ENCODE results near the gene CHIA. TPM values are rescaled to one million over a fixed set of nuclear protein-coding genes. Genes with fewer than 3 reads are reported as not detected.

The CHIA gene
- total RNA-seq, result not detected in 2 replicates
- long read RNA-seq, result 0 reads

DNA sequence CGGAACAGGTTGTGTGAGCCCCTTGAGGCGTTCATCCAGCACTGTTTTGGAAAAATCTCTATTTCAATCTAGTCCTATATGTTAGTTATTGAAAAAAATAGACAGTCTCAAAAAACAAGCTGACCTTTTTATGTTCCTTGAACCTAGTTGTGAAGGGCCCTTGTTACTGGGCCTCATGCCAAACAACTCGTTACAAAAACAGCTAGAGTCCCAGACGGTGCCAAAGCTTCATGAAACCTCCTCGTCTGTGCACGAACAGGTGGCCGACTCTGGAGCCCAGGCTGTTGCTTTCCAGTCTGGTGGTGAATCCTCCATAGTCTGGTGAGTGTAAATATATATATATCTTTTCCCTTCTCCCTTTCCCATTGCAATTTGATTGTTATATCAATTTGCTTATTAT lies at the start of gene CHIA:
Gene CHIA (plus strand): TSS at position 222 of the 400 bp plus-strand sequence. CDS start 19,617 bp downstream, outside the sequence.
- no peak for DNase-seq (ENCODE audit: extremely low spot score, unreplicated experiment)
- TF ChIP-seq, protein P1, sequence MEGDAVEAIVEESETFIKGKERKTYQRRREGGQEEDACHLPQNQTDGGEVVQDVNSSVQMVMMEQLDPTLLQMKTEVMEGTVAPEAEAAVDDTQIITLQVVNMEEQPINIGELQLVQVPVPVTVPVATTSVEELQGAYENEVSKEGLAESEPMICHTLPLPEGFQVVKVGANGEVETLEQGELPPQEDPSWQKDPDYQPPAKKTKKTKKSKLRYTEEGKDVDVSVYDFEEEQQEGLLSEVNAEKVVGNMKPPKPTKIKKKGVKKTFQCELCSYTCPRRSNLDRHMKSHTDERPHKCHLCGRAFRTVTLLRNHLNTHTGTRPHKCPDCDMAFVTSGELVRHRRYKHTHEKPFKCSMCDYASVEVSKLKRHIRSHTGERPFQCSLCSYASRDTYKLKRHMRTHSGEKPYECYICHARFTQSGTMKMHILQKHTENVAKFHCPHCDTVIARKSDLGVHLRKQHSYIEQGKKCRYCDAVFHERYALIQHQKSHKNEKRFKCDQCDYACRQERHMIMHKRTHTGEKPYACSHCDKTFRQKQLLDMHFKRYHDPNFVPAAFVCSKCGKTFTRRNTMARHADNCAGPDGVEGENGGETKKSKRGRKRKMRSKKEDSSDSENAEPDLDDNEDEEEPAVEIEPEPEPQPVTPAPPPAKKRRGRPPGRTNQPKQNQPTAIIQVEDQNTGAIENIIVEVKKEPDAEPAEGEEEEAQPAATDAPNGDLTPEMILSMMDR (IDR thresholded peaks at IDR 0.05), result no peak
- no peaks in the 10 kb centered on the region for H3K9me3 Mint-ChIP-seq (ENCODE audit: unreplicated experiment)

DNA sequence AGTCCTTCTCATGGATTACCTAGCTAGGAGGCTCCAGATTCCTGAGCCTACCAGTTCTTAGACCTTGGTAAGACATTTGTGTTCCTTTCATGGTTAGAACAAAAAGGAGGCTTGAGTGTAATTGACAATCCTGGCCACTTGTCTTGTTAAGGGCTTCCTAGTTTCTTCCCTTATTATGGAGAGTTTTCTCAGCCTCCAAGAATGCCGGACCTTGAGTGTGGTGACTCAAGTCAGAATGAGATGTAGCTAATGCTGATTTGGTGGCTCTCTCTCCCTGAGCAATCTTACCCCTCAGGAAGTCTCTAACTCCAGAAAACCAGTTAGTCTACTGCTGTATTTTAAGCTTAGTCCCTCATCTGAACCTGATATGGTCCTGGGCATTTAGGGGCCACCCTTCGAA lies 48.9 kb upstream of the CHIA start:
- H3K4me1 Mint-ChIP-seq (ENCODE audit: unreplicated experiment), result no peaks in the 10 kb centered on the region
- DNase-seq (ENCODE audit: extremely low spot score, unreplicated experiment), result no peak

More for the DNA sequence above, at the start of gene CHIA:
- H3K4me1 Mint-ChIP-seq (ENCODE audit: unreplicated experiment), result no peaks in the 10 kb centered on the region
- no peaks in the 10 kb centered on the region for H3K27me3 Mint-ChIP-seq (ENCODE audit: unreplicated experiment)
- H3K36me3 Mint-ChIP-seq (ENCODE audit: unreplicated experiment), result no peaks in the 10 kb centered on the region
- H3K27ac Mint-ChIP-seq (ENCODE audit: unreplicated experiment), result no peak within 1 kb of the TSS
- no peak within 1 kb of the TSS for H3K4me3 Mint-ChIP-seq (ENCODE audit: unreplicated experiment)

DNA sequence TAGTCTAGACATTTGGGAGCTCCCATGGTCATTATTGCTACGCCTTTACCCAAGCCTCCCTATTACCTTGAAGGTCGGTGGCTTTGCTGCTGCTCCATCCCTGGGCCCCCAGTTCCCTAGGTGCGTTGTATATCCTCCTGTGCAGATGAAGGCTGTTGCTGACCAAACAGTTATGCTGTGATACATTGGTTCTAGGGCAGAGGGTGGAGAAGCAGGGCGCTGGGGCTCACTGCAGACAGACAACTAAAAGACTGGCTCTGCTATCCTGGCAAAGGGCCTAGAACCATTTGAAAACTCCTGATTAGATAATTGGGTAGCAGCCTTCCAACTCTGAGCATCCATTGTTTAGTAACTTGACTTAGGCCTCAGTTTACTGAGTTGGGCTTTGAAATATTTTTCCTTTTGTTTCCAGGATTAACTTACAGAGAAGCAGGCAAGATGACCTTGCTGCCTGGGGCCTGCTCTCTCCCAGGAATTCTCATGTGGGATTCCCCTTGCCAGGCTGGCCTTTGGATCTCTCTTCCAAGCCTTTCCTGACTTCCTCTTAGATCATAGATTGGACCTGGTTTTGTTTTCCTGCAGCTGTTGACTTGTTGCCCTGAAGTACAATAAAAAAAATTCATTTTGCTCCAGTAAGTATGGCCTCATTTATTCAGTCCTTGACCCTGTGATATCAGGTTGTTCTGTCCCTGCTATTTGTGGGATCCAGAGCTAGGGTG lies 47.7 kb upstream of the CHIA start:
- Mint-ChIP-seq H3K4me3 (ENCODE audit: unreplicated experiment) (no peak overlapping the region), H3K27ac (ENCODE audit: unreplicated experiment) (no peak overlapping the region), H3K36me3 (ENCODE audit: unreplicated experiment) (no peaks in the 10 kb centered on the region), H3K9me3 (ENCODE audit: unreplicated experiment) (no peaks in the 10 kb centered on the region), H3K4me1 (ENCODE audit: unreplicated experiment) (no peaks in the 10 kb centered on the region), H3K27me3 (ENCODE audit: unreplicated experiment) (peaks cover 13% of the 10 kb centered on the region)
- DNase-seq (ENCODE audit: extremely low spot score, unreplicated experiment), result no peak
- TF ChIP-seq, protein P1 (IDR thresholded peaks at IDR 0.05), result no peak

More for the DNA sequence above, 48.9 kb upstream of the CHIA start:
- Mint-ChIP-seq H3K27ac (ENCODE audit: unreplicated experiment) (no peak overlapping the region), H3K27me3 (ENCODE audit: unreplicated experiment) (peaks cover 21% of the 10 kb centered on the region), H3K9me3 (ENCODE audit: unreplicated experiment) (no peaks in the 10 kb centered on the region), H3K4me3 (ENCODE audit: unreplicated experiment) (no peak overlapping the region), H3K36me3 (ENCODE audit: unreplicated experiment) (no peaks in the 10 kb centered on the region)
- TF ChIP-seq, protein P1 (IDR thresholded peaks at IDR 0.05), result no peak

DNA sequence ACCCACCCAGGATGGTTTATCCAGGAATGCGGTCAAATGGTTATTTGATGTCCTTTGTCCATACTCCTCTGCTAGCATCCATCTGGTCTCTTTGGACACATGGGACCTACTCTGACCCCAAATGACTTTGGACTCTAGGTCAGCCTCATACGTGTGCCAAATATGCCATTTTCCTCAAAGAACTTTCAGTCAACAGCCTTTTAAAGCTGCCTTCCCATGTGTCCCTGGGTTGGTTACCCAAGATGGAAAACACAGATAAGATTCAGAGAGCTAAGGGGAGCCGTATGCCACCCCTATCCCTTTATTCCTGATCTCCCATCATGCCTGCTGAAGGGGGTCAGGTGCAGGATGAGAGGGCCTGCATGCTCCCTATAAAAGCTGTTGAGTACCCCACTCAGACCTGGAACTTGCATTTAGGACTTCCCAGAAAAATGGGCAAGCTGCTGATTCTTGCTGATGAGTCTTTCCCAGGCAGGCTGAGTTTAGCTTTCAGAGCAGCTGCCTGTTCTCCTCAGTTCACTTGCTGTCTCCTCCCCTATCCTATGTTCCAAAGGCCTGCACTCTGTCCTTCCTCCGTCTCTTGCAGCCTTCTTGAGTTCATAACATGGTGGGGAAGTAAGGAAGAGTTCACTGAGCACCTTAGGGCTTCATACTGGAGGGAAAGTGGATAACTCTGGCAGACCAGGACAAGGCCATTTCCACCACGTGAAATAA lies 43.4 kb upstream of the CHIA start:
- no peak for DNase-seq (ENCODE audit: extremely low spot score, unreplicated experiment)
- H3K27ac Mint-ChIP-seq (ENCODE audit: unreplicated experiment), result no peak overlapping the region
- no peaks in the 10 kb centered on the region for H3K36me3 Mint-ChIP-seq (ENCODE audit: unreplicated experiment)

More for the DNA sequence above, 43.4 kb upstream of the CHIA start:
- Mint-ChIP-seq H3K27me3 (ENCODE audit: unreplicated experiment) (no peaks in the 10 kb centered on the region), H3K9me3 (ENCODE audit: unreplicated experiment) (no peaks in the 10 kb centered on the region), H3K4me1 (ENCODE audit: unreplicated experiment) (no peaks in the 10 kb centered on the region), H3K4me3 (ENCODE audit: unreplicated experiment) (no peak overlapping the region)
- TF ChIP-seq, protein P1 (IDR thresholded peaks at IDR 0.05), result no peak

Measured in osteocyte (in vitro differentiated cells).